ENCODE data around the gene SMDT1.
A peak's percentile ranks its signal among the peaks of the same experiment; 100 is the strongest.
"Not testable (repeated sequence)": the region's sequence is repeated elsewhere in the genome, so short reads cannot be mapped to it uniquely, and the experiment has no call there.

SMDT1 gene

GRCh38 chr22:42115420-42115830 is 35.9 kb downstream of the SMDT1 start:
- not testable (repeated sequence) for DNase-seq

GRCh38 chr22:42116848-42117424 is 37.4 kb downstream of the SMDT1 start:
- no peak for DNase-seq

GRCh38 chr22:42120231-42121021 is 40.9 kb downstream of the SMDT1 start:
- DNase-seq, result not testable (repeated sequence)

GRCh38 chr22:42123529-42123928 is 44.0 kb downstream of the SMDT1 start:
- not testable (repeated sequence) for DNase-seq

GRCh38 chr22:42127606-42128005 is 48.1 kb downstream of the SMDT1 start:
- no peak for DNase-seq

GRCh38 chr22:42128007-42128406 is 48.5 kb downstream of the SMDT1 start:
- not testable (repeated sequence) for DNase-seq

GRCh38 chr22:42128776-42129694 is 49.5 kb downstream of the SMDT1 start:
- DNase-seq, result peak; percentile 30

- not testable (repeated sequence) for DNase-seq
Observed at GRCh38 chr22:42130182-42130581, 50.7 kb downstream of the SMDT1 start.

- DNase-seq, result not testable (repeated sequence)
Observed at GRCh38 chr22:42130639-42131431, 51.3 kb downstream of the SMDT1 start, which contains the start of gene CYP2D6. CYP2D6 (minus strand) TSS chr22:42130810; CDS start chr22:42130791, 19 bp downstream.

- DNase-seq, result no peak
Observed at GRCh38 chr22:42131562-42131961, 52.1 kb downstream of the SMDT1 start.

GRCh38 chr22:42132457-42132856 is 53.0 kb downstream of the SMDT1 start:
- no peak for DNase-seq
